Activated CD4-positive, alpha-beta memory T cell treated with anti-CD3 and anti-CD28 coated beads, Interleukin-2, amount 10 ng/mL, durations not matched to agents 7 days and 5 days (primary cell): ENCODE results near the gene ABCA2. TPM values are rescaled to one million over a fixed set of nuclear protein-coding genes. Genes with fewer than 3 reads are reported as not detected.

Source experiments
- CTCF ChIA-PET: fragments of 350-600 bp; sonication (Branson Sonifier 250); formaldehyde crosslinking; loops from one replicate; lab custom pipeline; 2021; ENCODE audit warnings: antibody characterized with exemption, inconsistent platforms; lab: Charles Lee
- POLR2A ChIA-PET: fragments of 350-600 bp; sonication (Branson Sonifier 250); formaldehyde crosslinking; loops from one replicate; lab custom pipeline; 2021; ENCODE audit warnings: antibody characterized with exemption; lab: Charles Lee
- DNase-seq: peaks from one replicate; pipeline ENCODE4 v3.0.0-alpha.2; 2020
- H3K27ac Mint-ChIP-seq: one replicate; pipeline ENCODE4 v1.8.0; 2021; ENCODE audit warnings: mild to moderate bottlenecking, mixed read lengths
- H3K27me3 Mint-ChIP-seq: one replicate; pipeline ENCODE4 v1.8.0; 2021; ENCODE audit warnings: mixed read lengths
- H3K36me3 Mint-ChIP-seq: one replicate; pipeline ENCODE4 v1.8.0; 2021; ENCODE audit warnings: low read depth, mixed read lengths
- H3K4me1 Mint-ChIP-seq: one replicate; pipeline ENCODE4 v1.8.0; 2021; ENCODE audit warnings: mixed read lengths
- H3K4me3 Mint-ChIP-seq: one replicate; pipeline ENCODE4 v1.8.0; 2021; ENCODE audit warnings: mild to moderate bottlenecking, mixed read lengths
- H3K9me3 Mint-ChIP-seq: one replicate; pipeline ENCODE4 v1.8.0; 2021; ENCODE audit warnings: mixed read lengths
- total RNA-seq, 2 experiments: library from RNA; stranded (reverse); gene quantifications; one replicate each; pipeline ENCODE4 v1.2.3, GENCODE V29; 2021

The ABCA2 gene
- total RNA-seq, 2 experiments from 2014 or later = 55.5 to 65.9 TPM

- no peaks in the 10 kb centered on the region for H3K36me3 Mint-ChIP-seq
- peaks cover 7% of the 10 kb centered on the region for H3K9me3 Mint-ChIP-seq
- no peaks in the 10 kb centered on the region for H3K27me3 Mint-ChIP-seq
- no peak overlapping the region for H3K4me3 Mint-ChIP-seq
- H3K4me1 Mint-ChIP-seq = peaks cover 23% of the 10 kb centered on the region
- ChIA-PET POLR2A (no interaction called here), CTCF (interaction anchor here (1.1 kb wide), 1 partner anchor 72 kb away, joined by 3 read pairs; no protein-coding TSS in a partner anchor)
- no peak for DNase-seq
- H3K27ac Mint-ChIP-seq = no peak overlapping the region
Measured at GRCh38 chr9:136957901-136958300, 70.1 kb downstream of the ABCA2 start.

- no peak for DNase-seq
- no peak overlapping the region for H3K27ac Mint-ChIP-seq
- peaks cover 18% of the 10 kb centered on the region for H3K4me1 Mint-ChIP-seq
- H3K27me3 Mint-ChIP-seq = no peaks in the 10 kb centered on the region
- H3K4me3 Mint-ChIP-seq = no peak overlapping the region
- POLR2A ChIA-PET = no interaction called here
- no peaks in the 10 kb centered on the region for H3K36me3 Mint-ChIP-seq
- H3K9me3 Mint-ChIP-seq = peaks cover 7% of the 10 kb centered on the region
- CTCF ChIA-PET = no interaction called here
Measured at GRCh38 chr9:136957461-136957860, 70.6 kb downstream of the ABCA2 start.

Other genes with a start within 250 kb of the ABCA2 start
- 10 to 100 TPM; 39.6 to 42.9 TPM for gene TMEM141, start 236.9 kb downstream of the ABCA2 start, total RNA-seq
- gene CCDC183, start 231.9 kb downstream of the ABCA2 start, total RNA-seq = 1 to 10 TPM in 1 of 2 experiments, under 1 TPM in 1; 0.96 to 1.4 TPM
- 10 to 100 TPM; 96.0 to 96.2 TPM for gene RABL6, start 220.3 kb downstream of the ABCA2 start, total RNA-seq
- 1 to 10 TPM; 8.7 TPM for gene AJM1, start 185.8 kb downstream of the ABCA2 start, total RNA-seq
- 10 to 100 TPM; 82.3 to 85.4 TPM for gene PHPT1, start 178.8 kb downstream of the ABCA2 start, total RNA-seq
- gene MAMDC4, start 175.9 kb downstream of the ABCA2 start, total RNA-seq = 10 to 100 TPM; 12.5 to 13.6 TPM
- 100 to 1,000 TPM; 301 to 316 TPM for gene EDF1, start 161.9 kb downstream of the ABCA2 start, total RNA-seq
- 10 to 100 TPM; 43.6 to 45.7 TPM for gene TRAF2, start 141.7 kb downstream of the ABCA2 start, total RNA-seq
- 100 to 1,000 TPM; 118 to 119 TPM for gene FBXW5, start 83.5 kb downstream of the ABCA2 start, total RNA-seq
- 1 to 10 TPM; 1.5 to 3.2 TPM for gene C8G, start 83.0 kb downstream of the ABCA2 start, total RNA-seq
- 1 to 10 TPM; 2.5 to 2.9 TPM for gene LCN12, start 76.0 kb downstream of the ABCA2 start, total RNA-seq
- gene PTGDS, start 50.7 kb downstream of the ABCA2 start, total RNA-seq = 10 to 100 TPM; 44.2 to 45.4 TPM
- gene LCNL1, start 45.2 kb downstream of the ABCA2 start, total RNA-seq = 1 to 10 TPM in 1 of 2 experiments, under 1 TPM in 1; 0.98 to 1.0 TPM
- gene PAXX, start 35.8 kb downstream of the ABCA2 start, total RNA-seq = 10 to 100 TPM; 64.4 to 68.5 TPM
- 1 to 10 TPM; 3.7 to 4.9 TPM for gene CLIC3, start 31.7 kb downstream of the ABCA2 start, total RNA-seq
- 10 to 100 TPM in 1 of 2 experiments, 1 to 10 TPM in 1; 9.9 to 10.4 TPM for gene FUT7, start 3.9 kb upstream of the ABCA2 start, total RNA-seq
- gene NPDC1, start 17.9 kb upstream of the ABCA2 start, total RNA-seq = 10 to 100 TPM; 82.8 to 89.2 TPM
- under 1 TPM; 0.15 to 0.40 TPM for gene ENTPD2, start 25.8 kb upstream of the ABCA2 start, total RNA-seq
- 10 to 100 TPM; 26.8 to 27.0 TPM for gene SAPCD2, start 42.3 kb upstream of the ABCA2 start, total RNA-seq
- gene UAP1L1, start 49.3 kb upstream of the ABCA2 start, total RNA-seq = 10 to 100 TPM; 20.2 to 21.9 TPM
- 10 to 100 TPM; 51.4 to 51.9 TPM for gene MAN1B1, start 58.7 kb upstream of the ABCA2 start, total RNA-seq
- gene DPP7, start 86.5 kb upstream of the ABCA2 start, total RNA-seq = 100 to 1,000 TPM; 253 to 257 TPM
- gene GRIN1, start 110.9 kb upstream of the ABCA2 start, total RNA-seq = under 1 TPM; 0.40 to 0.43 TPM
- not detected for gene LRRC26, start 141.8 kb upstream of the ABCA2 start, total RNA-seq
- not detected for gene TMEM210, start 143.8 kb upstream of the ABCA2 start, total RNA-seq
- 10 to 100 TPM; 53.3 to 57.8 TPM for gene ANAPC2, start 160.3 kb upstream of the ABCA2 start, total RNA-seq
- gene SSNA1, start 160.4 kb upstream of the ABCA2 start, total RNA-seq = 10 to 100 TPM; 70.0 to 76.3 TPM
- 1 to 10 TPM; 8.5 to 9.4 TPM for gene TPRN, start 172.5 kb upstream of the ABCA2 start, total RNA-seq
- gene TMEM203, start 177.4 kb upstream of the ABCA2 start, total RNA-seq = 10 to 100 TPM; 28.9 to 29.2 TPM
- gene NDOR1, start 177.5 kb upstream of the ABCA2 start, total RNA-seq = 10 to 100 TPM; 27.7 to 30.0 TPM
- 1 to 10 TPM; 2.2 to 2.5 TPM for gene RNF208, start 194.0 kb upstream of the ABCA2 start, total RNA-seq
- gene CYSRT1, start 196.9 kb upstream of the ABCA2 start, total RNA-seq = under 1 TPM; 0.86 to 0.93 TPM
- under 1 TPM in 1 of 2 experiments, not detected in 1; 0.20 TPM for gene RNF224, start 199.3 kb upstream of the ABCA2 start, total RNA-seq
- not detected for gene SLC34A3, start 202.7 kb upstream of the ABCA2 start, total RNA-seq
- 100 to 1,000 TPM; 314 to 319 TPM for gene TUBB4B, start 213.1 kb upstream of the ABCA2 start, total RNA-seq
- gene STPG3, start 223.0 kb upstream of the ABCA2 start, total RNA-seq = not detected
- 10 to 100 TPM; 58.8 to 59.6 TPM for gene NELFB, start 227.1 kb upstream of the ABCA2 start, total RNA-seq
- gene TOR4A, start 249.5 kb upstream of the ABCA2 start, total RNA-seq = 10 to 100 TPM; 22.4 to 23.2 TPM